ENCODE results near the gene DIS3L2. TPM values are rescaled to one million over a fixed set of nuclear protein-coding genes. Genes with fewer than 3 reads are reported as not detected.

Gene DIS3L2
- total and polyA plus RNA-seq, 2 of the 8 experiments (the other 6 are each of a cell fraction or from before 2014, with no cell fraction given): 11.5 to 21.6 TPM

GRCh38 chr2:231977430-231977829 is 15.9 kb downstream of the DIS3L2 start:
- Histone ChIP-seq H3K79me1 (ENCODE audit: low read depth, low read length) (no peaks in the 10 kb centered on the region), H4K8ac (ENCODE audit: extremely low read depth, insufficient read depth, low read length) (no peak overlapping the region), H3K9me3 (ENCODE audit: insufficient read depth in 2 of 2, low read depth in 1 of 2, low read length in 1 of 2) (no peaks in the 10 kb centered on the region; a peak in 1 of 4 replicates), H2BK15ac (ENCODE audit: low read length) (no peak overlapping the region), H3K23me2 (ENCODE audit: low read depth, low read length) (no peaks in the 10 kb centered on the region), H2BK5ac (ENCODE audit: low read depth, low read length) (no peak overlapping the region), H3K27me3 (replicated peaks in 1 of 4; ENCODE audit: control insufficient read depth in 3 of 4, extremely low read depth in 1 of 4, insufficient read depth in 3 of 4, low read length in 3 of 4) (no peaks in the 10 kb centered on the region), H3K4me2 (ENCODE audit: insufficient read depth in 1 of 2, low read depth in 2 of 2, low read length in 2 of 2) (no peak overlapping the region), H3K4me1 (replicated peaks in 1 of 4; ENCODE audit: control insufficient read depth in 3 of 4, insufficient read depth in 4 of 4, low read length in 3 of 4) (peaks cover 0 to 3% (median 0%) of the 10 kb centered on the region in 4 experiments; a peak in 1 of 7 replicates), H3K27ac (ENCODE audit: low read depth, low read length) (no peak overlapping the region), H2BK120ac (replicated peaks; ENCODE audit: low read depth, low read length) (no peak overlapping the region), H3K4ac (replicated peaks; ENCODE audit: insufficient read length, low read depth, low read length) (no peak overlapping the region), H2BK12ac (ENCODE audit: low read depth, low read length) (no peak overlapping the region), H3K9ac (replicated peaks in 1 of 4; ENCODE audit: extremely low read depth in 1 of 4, low read depth in 3 of 4, low read length in 3 of 4) (no peak overlapping the region), H3K18ac (ENCODE audit: extremely low read depth, low read length) (no peak overlapping the region), H4K5ac (ENCODE audit: insufficient read length, low read depth, low read length) (no peak overlapping the region), H2BK20ac (ENCODE audit: low read length) (no peak overlapping the region), H4K91ac (replicated peaks; ENCODE audit: insufficient read length, low read length) (no peak overlapping the region), H3K23ac (ENCODE audit: insufficient read length) (no peak overlapping the region), H4K20me1 (replicated peaks in 1 of 2; ENCODE audit: control insufficient read depth in 1 of 2, insufficient read depth in 2 of 2, low read length in 2 of 2) (peaks cover 0 to 2% of the 10 kb centered on the region in 2 experiments), H3K56ac (replicated peaks; ENCODE audit: insufficient read length, low read depth, low read length) (no peak overlapping the region), H2AK5ac (ENCODE audit: low read depth, low read length) (no peak overlapping the region), H3K14ac (ENCODE audit: insufficient read length) (no peak overlapping the region), H3K36me3 (ENCODE audit: control insufficient read depth in 2 of 4, insufficient read depth in 4 of 4, low read length in 3 of 4) (no peaks in the 10 kb centered on the region), H3K79me2 (ENCODE audit: control insufficient read depth in 1 of 2, insufficient read depth in 2 of 2, low read length in 2 of 2) (no peaks in the 10 kb centered on the region; a peak in 1 of 4 replicates), H3K4me3 (ENCODE audit: extremely low read depth in 1 of 4, insufficient read depth in 2 of 4, low read depth in 3 of 4, low read length in 4 of 4) (no peak overlapping the region), H2AFZ (ENCODE audit: low read length) (no peak overlapping the region)
- TF ChIP-seq POLR2AphosphoS5 (IDR thresholded peaks at IDR 0.05; ENCODE audit: low read depth, low read length) (no peak), SRF (IDR thresholded peaks at IDR 0.05; ENCODE audit: low read depth, low read length) (no peak), SP1 (IDR thresholded peaks at IDR 0.05; ENCODE audit: low read depth, low read length) (no peak), CREB1 (IDR thresholded peaks at IDR 0.05) (no peak), KDM1A (IDR thresholded peaks at IDR 0.05; ENCODE audit: borderline replicate concordance, low read length) (no peak), TBP (IDR thresholded peaks at IDR 0.05; ENCODE audit: low read depth, low read length) (no peak), ASH2L (IDR thresholded peaks at IDR 0.05; ENCODE audit: low read length) (no peak), SIRT6 (IDR thresholded peaks at IDR 0.05; ENCODE audit: low read length) (no peak), CHD2 (IDR thresholded peaks at IDR 0.05; ENCODE audit: low read length) (no peak), JUN (IDR thresholded peaks at IDR 0.05; ENCODE audit: low read depth, low read length) (no peak), NRF1 (IDR thresholded peaks at IDR 0.05; ENCODE audit: low read depth, low read length) (no peak), KDM5A (IDR thresholded peaks at IDR 0.05; ENCODE audit: low read length) (no peak), SUZ12 (IDR thresholded peaks at IDR 0.05; ENCODE audit: low read length) (no peak), RFX5 (IDR thresholded peaks at IDR 0.05; ENCODE audit: borderline replicate concordance, low read depth, low read length) (no peak), RXRA (IDR thresholded peaks at IDR 0.05; ENCODE audit: insufficient read depth, low read depth, low read length) (no peak), YY1 (IDR thresholded peaks at IDR 0.05; ENCODE audit: low read depth, low read length) (no peak)
- 89% methylated on average over 2 of the region's 2 CpGs; no CpG with 5 or more reads in 1 of the 2 experiments for WGBS, 2 experiments (ENCODE audit: extremely low coverage in 1 of 2, insufficient coverage in 1 of 2, insufficient read length in 1 of 2, insufficient replicate concordance in 2 of 2, low coverage in 1 of 2, low lambda C conversion rate in 2 of 2, missing lambda C conversion rate in 1 of 2)
- ChIA-PET CTCF (ENCODE audit: partially characterized antibody) (interaction anchor here (1.0 kb wide), 1 partner anchor 215 kb away, joined by 4 read pairs; no protein-coding TSS in a partner anchor), POLR2A (ENCODE audit: partially characterized antibody) (no interaction called here)
- DNase-seq (ENCODE audit: low read depth in 1 of 2, low spot score in 2 of 2) (no peak), FAIRE-seq (no peak)

Measured in H1 (cell line).